Prostate gland (tissue), 2 donors: ENCODE data around the gene LYPD5. TPM values are rescaled to one million over a fixed set of nuclear protein-coding genes. Genes with fewer than 3 reads are reported as not detected.
"Not testable (repeated sequence)": the region's sequence is repeated elsewhere in the genome, so short reads cannot be mapped to it uniquely, and the experiment has no call there.

Experiments used
- DNase-seq: peaks from one replicate; pipeline ENCODE4 v3.0.0-alpha.2; 2019; ENCODE audit warnings: low spot score
- H3K27ac ChIP-seq, 2 donors: fragments of 200-600 bp; sonication (generic); 2 replicates each; pipeline ENCODE4 v1.5.1; 2017 to 2019
- H3K27me3 ChIP-seq: fragments of 200-600 bp; sonication (generic); replicated peaks from 2 replicates; pipeline ENCODE4 v1.5.1; 2019; ENCODE audit not compliant: insufficient read depth
- H3K36me3 ChIP-seq, 2 donors: fragments of 200-600 bp; sonication (generic); 1 replicate in 1 of 2; 2 replicates in 1 of 2; pipeline versions ENCODE4 v1.5.1 to v1.8.1; 2017 to 2019
- H3K4me1 ChIP-seq: fragments of 200-600 bp; sonication (generic); replicated peaks from 2 replicates; pipeline ENCODE4 v1.5.1; 2019
- H3K4me3 ChIP-seq, 2 donors: fragments of 200-600 bp; sonication (generic); 2 replicates each; pipeline ENCODE4 v1.5.1; 2017 to 2019
- H3K9me3 ChIP-seq: fragments of 200-600 bp; sonication (generic); 2 replicates; pipeline ENCODE4 v1.5.1; 2017
- POLR2A ChIP-seq: fragments of 450-650 bp; IDR thresholded peaks from one replicate; pipeline ENCODE4 v1.6.1; 2016; ENCODE audit warnings: antibody characterized with exemption, mild to moderate bottlenecking
- POLR2AphosphoS5 ChIP-seq: sonication (generic); formaldehyde crosslinking; IDR thresholded peaks from one replicate; pipeline ENCODE4 v1.6.1; 2017; ENCODE audit warnings: antibody characterized with exemption
- WGBS: methylation state at CpG from one replicate; pipeline ENCODE4 v1.1.5; 2018; 5-methylcytosine and 5-hydroxymethylcytosine counted together
- intact Hi-C: fragments of 100-400 bp; cut with DNase I; formaldehyde crosslinking; loops from one replicate; pipeline ENCODE4 v1.14.2; 2022
- total RNA-seq, 2 donors: library from RNA; depleted of rRNA; stranded (reverse); fragments of >200 nt; gene quantifications; one replicate each; pipeline ENCODE4 v1.1.0, GENCODE V29; 2016
- TF ChIP-seq, protein P1 (sequence below), 4 experiments: fragments of 200-600 bp in 2 of 4; fragments of 450-650 bp in 2 of 4; sonication (generic) in 2 of 4; IDR thresholded peaks; 1 replicate in 3 of 4; 2 replicates in 1 of 4; pipeline ENCODE4 v1.5.1; 2016 to 2019; ENCODE audit warnings: antibody characterized with exemption in 4 of 4, mild to moderate bottlenecking in 2 of 4, moderate library complexity in 2 of 4

The LYPD5 gene
- total RNA-seq, 2 donors from 2014 or later: 2.7 to 6.2 TPM

DNA sequence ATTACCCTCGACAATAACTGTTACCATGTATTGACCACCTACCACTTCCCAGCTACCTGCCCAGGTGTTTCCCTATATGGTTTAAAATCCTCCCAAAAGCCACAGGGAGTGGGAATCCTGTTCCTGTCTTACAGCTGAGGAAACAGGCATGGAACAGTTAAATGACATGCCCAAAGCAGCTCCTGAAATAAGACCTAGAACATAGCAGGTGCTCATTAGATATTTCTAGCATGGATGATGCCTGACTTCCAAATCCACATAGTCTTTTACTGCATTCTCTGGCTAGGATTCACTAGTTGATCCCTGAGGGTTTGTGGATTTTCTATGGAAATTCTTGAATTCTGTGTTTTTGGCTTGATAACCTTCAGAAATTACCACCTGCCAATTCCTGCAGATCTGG, 34.4 kb downstream of the LYPD5 start:
- Histone ChIP-seq H3K27ac (peak overlapping the region; percentile 76), H3K36me3 (no peaks in the 10 kb centered on the region), H3K9me3 (no peaks in the 10 kb centered on the region), H3K4me1 (peaks cover 16% of the 10 kb centered on the region), H3K4me3 (no peak overlapping the region), H3K27me3 (no peaks in the 10 kb centered on the region)
- intact Hi-C loops: no loop called here
- DNase-seq: no peak
- TF ChIP-seq POLR2AphosphoS5 (no peak), POLR2A (no peak)
- TF ChIP-seq, protein P1, sequence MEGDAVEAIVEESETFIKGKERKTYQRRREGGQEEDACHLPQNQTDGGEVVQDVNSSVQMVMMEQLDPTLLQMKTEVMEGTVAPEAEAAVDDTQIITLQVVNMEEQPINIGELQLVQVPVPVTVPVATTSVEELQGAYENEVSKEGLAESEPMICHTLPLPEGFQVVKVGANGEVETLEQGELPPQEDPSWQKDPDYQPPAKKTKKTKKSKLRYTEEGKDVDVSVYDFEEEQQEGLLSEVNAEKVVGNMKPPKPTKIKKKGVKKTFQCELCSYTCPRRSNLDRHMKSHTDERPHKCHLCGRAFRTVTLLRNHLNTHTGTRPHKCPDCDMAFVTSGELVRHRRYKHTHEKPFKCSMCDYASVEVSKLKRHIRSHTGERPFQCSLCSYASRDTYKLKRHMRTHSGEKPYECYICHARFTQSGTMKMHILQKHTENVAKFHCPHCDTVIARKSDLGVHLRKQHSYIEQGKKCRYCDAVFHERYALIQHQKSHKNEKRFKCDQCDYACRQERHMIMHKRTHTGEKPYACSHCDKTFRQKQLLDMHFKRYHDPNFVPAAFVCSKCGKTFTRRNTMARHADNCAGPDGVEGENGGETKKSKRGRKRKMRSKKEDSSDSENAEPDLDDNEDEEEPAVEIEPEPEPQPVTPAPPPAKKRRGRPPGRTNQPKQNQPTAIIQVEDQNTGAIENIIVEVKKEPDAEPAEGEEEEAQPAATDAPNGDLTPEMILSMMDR (IDR thresholded peaks at IDR 0.05): no peak
- WGBS: 75% methylated on average over 1 of the region's 1 CpG

DNA sequence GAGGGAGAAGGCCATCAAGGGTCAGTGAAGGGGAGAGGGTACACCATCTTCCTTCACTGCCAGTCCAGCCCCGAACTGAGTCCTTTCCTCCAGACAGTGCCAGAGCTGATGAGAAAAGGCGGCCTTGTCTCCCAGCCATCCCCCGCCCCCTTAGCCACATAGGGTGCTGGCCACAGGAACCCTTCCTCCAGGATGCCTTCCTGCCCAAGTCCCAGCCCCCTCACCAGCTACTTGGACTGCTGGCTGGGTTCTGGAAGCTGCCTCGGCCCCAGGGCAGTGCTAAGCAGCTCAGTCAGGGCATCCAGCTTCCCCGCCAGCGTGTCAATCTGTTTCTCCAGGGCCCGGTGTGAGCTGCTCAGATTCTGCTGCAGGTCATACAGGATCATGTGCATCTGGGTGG, 34.9 kb downstream of the LYPD5 start:
- H3K4me1 ChIP-seq: peaks cover 16% of the 10 kb centered on the region
- TF ChIP-seq POLR2A (no peak), POLR2AphosphoS5 (no peak)
- TF ChIP-seq, protein P1 (IDR thresholded peaks at IDR 0.05): no peak
- no peak for DNase-seq
- H3K36me3 ChIP-seq: no peaks in the 10 kb centered on the region
- no peak overlapping the region for H3K4me3 ChIP-seq
- H3K27me3 ChIP-seq: no peaks in the 10 kb centered on the region
- intact Hi-C loops: no loop called here
- no peaks in the 10 kb centered on the region for H3K9me3 ChIP-seq
- H3K27ac ChIP-seq: peak overlapping the region; percentile 76
- 79% methylated on average over 7 of the region's 7 CpGs for WGBS

DNA sequence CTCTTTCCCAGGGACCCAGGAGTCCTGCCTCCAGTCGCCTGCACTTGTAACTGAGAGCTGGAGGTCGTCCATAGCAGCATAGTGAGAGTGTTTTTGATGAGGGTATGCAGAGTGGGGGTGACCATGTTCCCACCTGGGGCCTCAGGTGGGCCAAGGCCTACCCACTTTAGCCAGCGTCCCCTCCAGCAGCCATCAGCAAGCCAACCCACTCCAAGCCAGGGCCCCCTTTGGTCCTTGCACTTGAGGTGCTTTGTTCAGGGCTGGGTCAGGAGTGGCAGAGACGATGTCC, 35.5 kb downstream of the LYPD5 start:
- no peak for TF ChIP-seq POLR2AphosphoS5
- TF ChIP-seq, protein P1 (IDR thresholded peaks at IDR 0.05): no peak
- TF ChIP-seq POLR2A: no peak
- Histone ChIP-seq H3K27ac (peak overlapping the region; percentile 76), H3K9me3 (no peaks in the 10 kb centered on the region), H3K4me3 (no peak overlapping the region), H3K4me1 (peaks cover 16% of the 10 kb centered on the region), H3K36me3 (no peaks in the 10 kb centered on the region), H3K27me3 (no peaks in the 10 kb centered on the region)
- intact Hi-C loops: no loop called here
- WGBS: 81% methylated on average over 4 of the region's 4 CpGs
- no peak for DNase-seq

DNA sequence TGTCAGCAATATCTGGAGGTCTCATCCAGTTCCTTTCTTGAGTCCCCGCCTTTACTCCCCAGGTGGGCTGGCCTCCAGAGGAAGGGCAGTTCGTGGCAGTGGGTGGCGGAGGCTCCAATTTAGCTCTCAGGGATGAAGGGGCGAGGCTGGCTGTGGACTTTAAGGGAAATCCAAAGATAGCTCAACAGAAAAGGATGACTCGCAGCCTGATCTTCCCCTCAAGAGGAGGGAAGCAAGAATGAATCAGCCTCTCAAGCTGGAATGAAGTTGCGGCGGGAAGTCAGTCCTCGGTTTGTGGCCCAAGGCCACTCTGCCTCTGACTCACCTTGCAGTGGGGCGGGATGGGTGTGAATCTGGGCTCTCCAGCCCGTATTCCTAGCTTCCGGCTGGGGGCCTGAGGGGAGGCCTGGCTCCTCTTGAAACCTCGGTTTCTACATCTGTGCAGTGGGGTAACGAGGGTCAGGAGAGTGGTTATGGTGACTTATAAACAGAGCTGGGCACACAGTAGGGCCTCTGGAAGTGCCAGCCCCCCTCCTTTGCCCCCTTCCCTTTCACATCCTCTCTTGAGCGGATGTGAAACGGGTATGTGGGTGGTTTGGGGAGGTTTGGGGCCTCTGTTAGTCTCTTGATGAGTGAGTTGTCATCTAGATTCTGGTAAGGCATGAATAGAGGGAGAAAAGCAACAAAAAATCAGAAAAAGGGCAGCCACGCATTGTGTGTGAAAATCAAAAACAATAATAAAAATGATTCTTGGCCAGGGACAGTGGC, 37.0 kb downstream of the LYPD5 start:
- no peaks in the 10 kb centered on the region for H3K9me3 ChIP-seq
- TF ChIP-seq POLR2AphosphoS5: no peak
- TF ChIP-seq POLR2A: peak; percentile 26
- TF ChIP-seq, protein P1 (IDR thresholded peaks at IDR 0.05): no peak
- no peaks in the 10 kb centered on the region for H3K36me3 ChIP-seq
- peaks cover 16% of the 10 kb centered on the region for H3K4me1 ChIP-seq
- no peaks in the 10 kb centered on the region for H3K27me3 ChIP-seq
- intact Hi-C loops: no loop called here
- no peak for DNase-seq
- no peak overlapping the region for H3K4me3 ChIP-seq
- 54% methylated on average over 16 of the region's 16 CpGs for WGBS
- peak overlapping the region in 1 of 2 donors; percentile 9 for H3K27ac ChIP-seq

DNA sequence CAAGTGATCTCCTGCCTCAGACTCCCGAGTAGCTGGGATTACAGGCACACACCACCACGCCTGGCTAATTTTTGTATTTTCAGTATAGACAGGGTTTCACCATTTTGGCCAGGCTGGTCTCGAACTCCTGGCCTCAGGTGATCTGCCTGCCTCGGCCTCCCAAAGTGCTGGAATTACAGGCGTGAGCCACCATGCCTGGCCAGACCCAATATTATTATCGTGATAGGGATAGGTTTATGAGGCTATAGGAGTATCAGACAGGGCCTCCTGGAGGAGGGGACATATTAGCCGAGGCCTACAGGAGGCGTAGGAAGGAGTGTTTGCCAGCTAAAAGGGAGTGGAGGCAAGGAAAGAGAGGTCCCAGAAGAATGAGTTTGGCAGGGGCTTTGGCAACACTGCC, 37.6 kb downstream of the LYPD5 start:
- peaks cover 16% of the 10 kb centered on the region for H3K4me1 ChIP-seq
- H3K4me3 ChIP-seq, H3K9me3 ChIP-seq, H3K27me3 ChIP-seq, H3K36me3 ChIP-seq, DNase-seq, H3K27ac ChIP-seq, intact Hi-C loops: not testable (repeated sequence)
- 79% methylated on average over 8 of the region's 8 CpGs for WGBS
